HG02884 (cell line): ENCODE measurements around the gene TMEM121.

ENCODE experiments used
- ATAC-seq: cut with Tn5 transposase; IDR thresholded peaks from one replicate; pipeline ENCODE4 v1.9.1; 2021; ENCODE audit warnings: mild to moderate bottlenecking, moderate library complexity; ENCODE audit not compliant: unreplicated experiment

Gene TMEM121

DNA sequence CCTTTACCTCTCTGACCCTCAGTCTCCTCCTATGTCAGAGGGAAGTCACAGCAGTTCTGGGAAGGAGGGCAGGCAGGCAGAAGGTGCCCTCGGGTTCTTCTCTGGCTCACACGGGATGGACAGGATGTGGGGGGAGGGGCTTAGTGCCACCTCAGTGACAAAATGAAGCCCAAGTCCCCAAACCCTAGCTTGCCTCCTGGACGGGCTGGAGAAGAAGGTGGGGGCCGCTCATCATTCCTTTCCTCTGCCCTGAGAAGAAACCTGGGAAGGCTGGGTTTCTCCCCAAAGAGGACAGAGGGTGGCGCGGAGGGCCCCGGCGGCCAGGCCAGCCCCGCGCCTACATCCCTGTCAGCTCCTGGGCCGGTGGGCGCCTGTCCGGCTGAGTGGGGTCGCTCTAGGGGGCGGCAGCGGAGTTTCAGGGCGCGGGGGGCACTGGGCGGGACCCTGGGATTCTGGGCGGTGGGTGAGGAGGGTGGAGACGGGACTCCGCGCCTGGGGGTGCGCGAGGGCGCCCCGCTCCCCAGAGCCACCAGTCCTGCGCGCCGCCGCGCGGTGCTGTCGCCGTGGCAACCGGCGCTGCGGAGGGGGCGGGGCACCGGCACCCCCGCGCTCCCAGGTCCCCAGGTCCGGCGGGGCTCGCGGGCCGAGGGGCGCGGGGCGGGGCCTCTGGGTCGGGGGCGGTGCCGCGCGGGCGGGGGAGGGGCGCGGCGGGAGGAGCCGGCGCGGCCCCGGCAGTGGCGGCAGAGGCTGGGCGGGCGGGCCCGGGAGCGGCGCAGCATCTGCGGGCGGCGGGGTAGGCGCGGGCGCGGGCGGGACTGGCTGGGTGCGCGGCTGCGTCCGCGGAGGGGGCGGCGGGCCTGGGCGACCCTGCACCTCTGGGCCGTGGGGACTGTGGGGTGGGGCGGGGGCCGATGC lies at the start of gene TMEM121:
TMEM121 (plus strand) TSS at position 723 of the 915 bp plus-strand sequence. CDS start 2,252 bp downstream, outside the sequence.
- ATAC-seq: no peak

GRCh38 chr14:105476831-105477659 lies 49.3 kb upstream of the TMEM121 start:
- ATAC-seq: no peak

DNA sequence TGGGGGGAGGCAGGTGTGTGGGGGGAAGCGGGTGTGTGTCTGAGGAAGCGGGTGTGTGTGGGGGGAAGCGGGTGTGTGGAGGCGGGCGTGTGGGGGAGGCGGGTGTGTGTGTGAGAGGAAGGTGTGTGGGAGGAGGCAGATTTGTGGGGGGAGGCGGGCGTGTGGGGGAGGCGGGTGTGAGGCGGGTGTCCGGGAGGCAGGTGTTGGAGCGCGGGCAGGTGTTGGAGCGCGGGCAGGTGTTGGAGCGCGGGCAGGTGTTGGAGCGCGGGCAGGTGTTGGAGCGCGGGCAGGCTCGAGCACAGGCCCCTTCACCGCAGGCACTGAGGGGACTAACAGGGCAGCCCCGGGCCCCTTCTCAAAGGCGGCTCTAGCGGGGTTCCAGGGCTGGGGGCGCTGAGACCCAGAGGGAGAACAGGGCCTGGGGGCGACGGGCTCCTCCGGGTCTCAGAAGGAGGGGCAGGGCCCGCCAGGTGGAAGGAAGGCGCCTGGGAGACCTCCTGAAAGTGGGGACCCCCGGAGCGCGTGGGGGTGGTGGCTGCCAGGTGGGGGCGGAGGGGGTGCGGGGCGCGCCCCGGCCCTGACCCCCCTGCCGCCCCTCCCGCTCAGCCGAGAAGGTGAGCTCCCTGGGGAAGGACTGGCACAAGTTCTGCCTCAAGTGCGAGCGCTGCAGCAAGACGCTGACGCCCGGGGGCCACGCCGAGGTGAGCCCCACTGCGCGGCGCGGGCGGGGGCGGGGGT lies 48.6 kb upstream of the TMEM121 start:
- ATAC-seq: no peak

DNA sequence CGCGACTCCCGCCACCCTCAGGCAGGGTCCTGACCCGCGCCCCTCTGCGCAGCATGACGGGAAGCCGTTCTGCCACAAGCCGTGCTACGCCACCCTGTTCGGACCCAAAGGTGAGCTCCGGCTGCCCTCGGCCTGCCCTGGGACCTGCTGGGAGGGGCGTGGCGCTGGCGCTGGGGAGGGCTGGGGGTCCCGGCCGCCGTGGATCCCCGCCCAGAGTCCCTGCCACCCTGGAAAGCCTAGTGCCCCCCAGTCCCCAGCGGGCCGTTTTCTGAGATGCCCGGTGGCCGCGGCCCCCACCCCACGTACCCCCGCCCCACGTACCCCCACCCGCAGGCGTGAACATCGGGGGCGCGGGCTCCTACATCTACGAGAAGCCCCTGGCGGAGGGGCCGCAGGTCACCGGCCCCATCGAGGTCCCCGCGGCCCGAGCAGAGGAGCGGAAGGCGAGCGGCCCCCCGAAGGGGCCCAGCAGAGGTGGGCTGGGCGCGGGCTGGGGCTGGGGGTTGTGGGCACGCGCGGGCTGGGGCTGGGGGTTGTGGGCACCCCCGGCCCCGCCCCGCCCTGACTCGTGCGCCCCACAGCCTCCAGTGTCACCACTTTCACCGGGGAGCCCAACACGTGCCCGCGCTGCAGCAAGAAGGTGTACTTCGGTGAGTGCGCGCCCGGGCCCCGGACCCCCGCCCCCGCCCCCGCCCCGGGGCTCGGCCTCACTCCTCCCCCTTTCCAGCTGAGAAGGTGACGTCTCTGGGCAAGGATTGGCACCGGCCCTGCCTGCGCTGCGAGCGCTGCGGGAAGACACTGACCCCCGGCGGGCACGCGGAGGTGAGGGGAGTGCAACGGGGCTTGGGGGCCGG lies 47.8 kb upstream of the TMEM121 start:
- ATAC-seq: no peak

GRCh38 chr14:105479431-105480158 lies 46.8 kb upstream of the TMEM121 start:
- no peak for ATAC-seq

- no peak for ATAC-seq
Observed at GRCh38 chr14:105480199-105480746, 46.1 kb upstream of the TMEM121 start.

- ATAC-seq: peak; percentile 49
Observed at GRCh38 chr14:105480807-105481801, 45.3 kb upstream of the TMEM121 start.

DNA sequence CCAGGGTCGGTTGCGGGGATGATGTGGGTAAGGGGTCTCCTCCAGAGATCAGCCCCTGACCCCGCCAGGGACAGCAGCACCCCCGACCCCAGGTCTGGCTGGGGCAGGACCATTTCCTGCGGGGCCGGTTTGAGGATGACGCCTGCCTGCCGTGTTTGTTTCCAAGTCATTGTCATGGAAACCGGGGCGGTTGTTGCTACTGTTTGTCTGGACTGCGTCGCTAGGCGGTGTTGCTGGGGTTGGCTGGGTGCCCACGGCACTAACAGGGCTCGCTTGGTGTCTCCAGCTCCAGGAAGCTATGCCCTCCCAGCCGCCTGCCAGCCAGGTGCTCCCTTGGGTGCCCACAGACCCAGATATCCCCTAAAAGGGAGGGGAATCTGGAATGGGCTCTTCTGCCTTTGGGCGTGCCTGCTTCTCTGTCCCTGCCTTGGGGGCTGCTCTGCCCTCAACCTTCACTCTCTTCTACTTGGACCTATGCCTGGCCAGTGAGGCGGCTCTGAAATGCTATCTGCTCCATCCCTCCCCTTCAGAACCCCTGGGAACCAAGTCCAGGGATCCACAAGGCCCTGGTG lies 44.4 kb upstream of the TMEM121 start:
- peak; percentile 50 for ATAC-seq

- ATAC-seq: no peak
Observed at GRCh38 chr14:105482486-105483110, 43.8 kb upstream of the TMEM121 start.

- no peak for ATAC-seq
Observed at GRCh38 chr14:105483300-105484068, 42.9 kb upstream of the TMEM121 start.

DNA sequence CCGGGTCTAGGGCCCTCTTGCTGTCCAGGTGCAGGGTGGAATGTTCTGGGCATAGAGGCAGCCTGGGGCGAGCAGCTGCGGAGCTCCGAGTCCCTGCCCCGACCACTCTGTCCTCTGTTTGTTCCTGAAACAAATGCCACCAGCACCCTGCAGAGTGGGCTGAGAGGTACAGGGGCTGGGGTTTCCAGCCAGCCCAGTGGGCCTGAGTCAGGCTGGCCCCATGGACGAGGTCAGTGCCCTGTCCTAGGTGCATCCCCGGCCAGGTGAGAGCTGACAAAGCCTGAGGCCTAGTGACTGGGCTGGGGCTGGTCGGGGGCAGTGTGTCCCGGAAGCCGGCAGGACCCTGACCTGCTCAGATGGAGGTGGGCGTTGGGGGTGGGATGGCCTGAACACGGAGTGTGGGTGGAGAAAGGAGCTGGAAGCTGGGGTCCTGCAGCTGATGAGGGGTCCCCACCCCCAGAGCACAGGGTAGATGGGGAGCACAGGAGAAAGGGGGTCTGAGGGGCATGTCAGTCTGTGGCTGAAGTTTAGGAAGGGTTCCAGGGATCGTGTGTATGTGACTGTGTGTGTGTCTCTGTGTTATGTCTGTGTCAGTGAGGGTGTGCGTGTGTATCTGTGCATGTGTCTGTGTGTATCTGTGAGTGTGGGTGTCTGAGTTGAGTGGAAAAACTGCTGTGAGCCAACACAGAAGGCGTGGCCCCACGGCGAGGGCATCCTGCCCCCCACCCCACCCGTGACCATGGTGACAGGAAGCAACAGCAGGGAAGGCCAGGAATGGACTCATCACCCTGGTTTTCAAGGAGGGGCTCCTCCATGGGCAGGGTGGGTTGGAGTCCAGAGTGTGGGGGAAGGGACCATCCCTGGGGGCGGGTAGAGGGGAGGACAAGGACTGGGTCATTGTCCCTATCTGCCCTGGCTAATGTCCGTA lies 42.0 kb upstream of the TMEM121 start:
- ATAC-seq: no peak

GRCh38 chr14:105484997-105485393 lies 41.4 kb upstream of the TMEM121 start:
- no peak for ATAC-seq

- ATAC-seq: no peak
Observed at GRCh38 chr14:105485739-105486162, 40.6 kb upstream of the TMEM121 start.

- ATAC-seq: no peak
Observed at GRCh38 chr14:105486163-105486973, 40.0 kb upstream of the TMEM121 start, which contains the start of gene CRIP1. Gene CRIP1, plus strand, starts transcription at chr14:105486886. Its CDS starts 374 bp downstream, at chr14:105487260.
